ENCODE results near the gene SAPCD2.
"Not testable (repeated sequence)": the region's sequence is repeated elsewhere in the genome, so short reads cannot be mapped to it uniquely, and the experiment has no call there.

The SAPCD2 gene

GRCh38 chr9:137064027-137064879 lies 6.1 kb downstream of the SAPCD2 start:
- peak in 1 of 2 donors; percentile 87 for DNase-seq

- DNase-seq = no peak
Measured at GRCh38 chr9:137063311-137064026, 6.9 kb downstream of the SAPCD2 start.

- not testable (repeated sequence) for DNase-seq
Measured at GRCh38 chr9:137062798-137063197, 7.6 kb downstream of the SAPCD2 start.

- DNase-seq = no peak
Measured at GRCh38 chr9:137062384-137062783, 8.0 kb downstream of the SAPCD2 start.

- no peak for DNase-seq
Measured at GRCh38 chr9:137058521-137059234, 11.7 kb downstream of the SAPCD2 start.

DNA sequence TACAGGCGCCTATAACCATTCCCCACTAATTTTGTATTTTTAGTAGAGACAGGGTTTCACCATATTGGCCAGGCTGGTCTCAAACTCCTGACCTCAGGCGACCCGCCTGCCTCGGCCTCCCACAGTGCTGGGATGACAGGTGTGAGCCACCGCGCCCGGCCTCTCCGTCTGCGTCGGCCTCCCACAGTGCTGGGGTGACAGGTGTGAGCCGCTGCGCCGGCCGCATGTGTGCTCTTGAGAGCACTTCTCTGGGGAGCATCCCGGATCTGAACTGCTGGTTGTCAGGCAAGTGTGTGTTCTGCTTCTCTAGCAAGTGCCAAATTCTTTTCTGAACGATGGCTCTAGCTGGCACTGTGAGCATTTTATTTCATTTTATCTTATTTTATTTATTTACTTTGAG lies 12.8 kb downstream of the SAPCD2 start:
- no peak for DNase-seq

DNA sequence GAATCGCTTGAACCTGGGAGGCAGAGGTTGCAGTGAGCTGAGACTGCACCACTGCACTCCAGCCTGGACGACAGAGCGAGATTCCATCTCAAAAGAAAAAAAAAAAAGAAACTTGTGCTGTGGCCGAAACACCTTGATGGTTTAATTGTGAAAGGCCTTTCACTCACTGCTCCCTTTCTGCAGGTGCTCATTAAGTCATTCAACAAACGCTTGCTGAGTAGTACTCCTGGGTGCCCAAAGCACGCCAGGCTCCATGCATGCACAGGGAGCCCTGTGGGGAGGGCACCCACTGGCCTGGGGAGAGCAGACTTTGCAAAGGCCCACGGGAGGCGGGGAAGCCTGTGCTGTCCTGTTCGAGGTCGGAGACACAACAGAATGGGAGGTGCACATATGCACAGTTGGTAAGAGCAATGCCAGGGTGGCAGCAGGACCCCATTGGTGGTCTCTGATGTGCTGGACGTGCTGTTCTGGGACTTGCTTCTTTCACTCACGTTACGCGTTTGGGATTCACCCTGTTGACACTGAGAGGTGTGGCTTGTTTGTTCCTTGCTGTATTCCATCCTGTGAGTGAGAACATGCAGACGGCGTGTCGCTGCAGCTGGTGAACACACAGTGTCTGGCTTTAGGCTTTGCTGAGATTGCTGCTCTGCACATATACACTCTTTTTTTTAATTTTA lies 13.5 kb downstream of the SAPCD2 start:
- DNase-seq = no peak

DNA sequence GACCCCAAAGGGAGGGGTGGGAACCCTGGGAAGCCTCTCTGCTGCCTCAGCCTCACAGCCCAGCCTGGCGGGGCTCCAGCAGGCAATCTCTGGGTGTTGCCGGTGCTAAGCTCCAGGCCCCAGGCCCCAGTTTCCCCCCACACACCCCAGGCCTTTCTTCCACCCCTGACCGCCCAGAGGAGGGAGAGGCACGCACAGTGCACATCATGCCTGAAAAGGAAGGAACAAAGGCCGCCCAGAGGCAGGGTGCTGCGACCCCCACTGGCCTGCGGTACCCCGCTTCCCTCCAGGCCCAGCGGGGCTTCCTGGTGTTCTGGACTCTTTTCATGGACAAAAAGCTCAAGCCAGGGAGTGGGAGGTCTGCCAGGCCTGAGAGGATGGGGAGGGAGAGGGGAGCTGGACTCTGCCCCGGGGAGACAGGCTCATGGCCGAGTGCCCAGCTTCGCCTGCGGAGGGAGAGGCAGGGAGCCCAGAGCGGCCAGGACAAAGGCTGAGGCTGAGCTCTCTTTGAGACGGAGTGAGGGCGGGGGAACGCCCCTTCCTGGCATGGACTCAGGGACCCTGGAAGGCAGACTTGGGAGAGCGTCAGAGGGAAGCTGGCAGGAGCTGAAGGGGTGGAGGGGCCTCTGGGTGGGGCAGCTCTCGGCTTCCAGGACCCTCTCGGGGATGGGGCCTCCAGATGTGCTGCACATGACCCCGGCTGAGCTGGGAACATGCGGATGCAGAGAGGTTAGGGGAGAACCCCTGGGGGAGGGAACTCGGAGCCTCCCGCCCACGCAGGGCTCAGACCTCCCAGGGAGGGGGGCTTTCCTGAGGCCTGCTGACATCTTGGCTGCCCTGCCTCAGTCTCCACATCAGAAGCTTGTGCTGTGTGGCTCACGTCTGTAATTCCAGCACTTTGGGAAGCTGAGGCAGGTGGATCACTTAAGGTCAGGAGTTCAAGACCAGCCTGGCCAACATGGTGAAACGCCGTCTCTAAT lies 14.7 kb downstream of the SAPCD2 start:
- no peak for DNase-seq

GRCh38 chr9:137054932-137055384 lies 15.4 kb downstream of the SAPCD2 start:
- DNase-seq = no peak

DNA sequence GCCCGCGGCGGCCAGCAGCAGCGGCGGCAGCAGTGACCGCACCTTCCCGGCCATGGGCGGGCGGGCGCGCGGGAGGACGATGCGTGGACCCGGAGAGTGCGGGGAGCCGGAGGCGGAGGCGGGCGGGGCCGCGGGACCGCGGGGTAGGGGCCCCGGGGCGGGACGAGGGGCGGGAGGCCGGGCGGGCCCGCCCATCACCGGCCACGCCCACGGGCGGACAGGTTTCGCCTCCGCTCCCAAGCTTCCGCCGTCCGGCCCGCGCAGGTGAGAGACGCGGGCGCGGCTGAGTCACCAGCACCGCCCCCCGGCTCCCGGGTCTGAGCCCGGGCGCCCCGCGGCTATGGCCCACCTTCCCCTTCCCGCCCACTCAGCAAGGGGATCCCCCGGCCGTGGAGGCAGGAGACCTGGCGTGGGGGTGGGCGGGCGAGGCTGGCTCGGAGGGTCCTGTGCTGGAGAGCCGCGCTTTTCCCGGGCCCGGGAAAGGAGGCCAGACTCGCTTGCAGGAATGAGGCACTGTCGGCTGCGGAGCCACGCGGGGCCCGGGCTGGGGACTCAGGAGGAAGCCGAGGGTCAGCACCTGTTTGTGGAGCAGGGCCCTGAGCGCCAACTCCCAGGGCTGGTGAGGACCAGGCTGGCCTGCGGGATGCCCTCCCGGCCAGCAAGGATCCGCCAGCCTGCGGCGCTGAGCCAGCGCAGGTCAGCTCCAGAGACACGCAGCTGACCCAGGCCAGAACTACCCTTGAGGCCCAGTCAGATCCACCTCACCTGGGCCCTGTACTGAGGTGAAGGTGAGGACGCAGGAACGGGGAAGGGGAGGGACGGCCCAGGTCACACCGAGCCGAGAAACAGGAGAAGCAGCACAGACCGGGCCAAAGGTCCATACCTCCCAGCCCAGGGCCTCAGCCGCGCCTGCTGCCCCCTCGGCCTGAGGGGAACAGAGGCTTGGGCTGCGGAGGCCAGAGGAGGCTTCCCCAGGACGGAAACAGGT lies 16.1 kb downstream of the SAPCD2 start, which contains the start of gene ENTPD2:
TSS of gene ENTPD2 (minus strand) at position 118 of the 988 bp plus-strand sequence. CDS start at position 54, 64 bp downstream.
- no peak for DNase-seq

- DNase-seq = no peak
Measured at GRCh38 chr9:137052998-137053943, 17.1 kb downstream of the SAPCD2 start.

- no peak for DNase-seq
Measured at GRCh38 chr9:137052293-137052692, 18.1 kb downstream of the SAPCD2 start.

- no peak for DNase-seq
Measured at GRCh38 chr9:137051145-137051724, 19.1 kb downstream of the SAPCD2 start.

DNA sequence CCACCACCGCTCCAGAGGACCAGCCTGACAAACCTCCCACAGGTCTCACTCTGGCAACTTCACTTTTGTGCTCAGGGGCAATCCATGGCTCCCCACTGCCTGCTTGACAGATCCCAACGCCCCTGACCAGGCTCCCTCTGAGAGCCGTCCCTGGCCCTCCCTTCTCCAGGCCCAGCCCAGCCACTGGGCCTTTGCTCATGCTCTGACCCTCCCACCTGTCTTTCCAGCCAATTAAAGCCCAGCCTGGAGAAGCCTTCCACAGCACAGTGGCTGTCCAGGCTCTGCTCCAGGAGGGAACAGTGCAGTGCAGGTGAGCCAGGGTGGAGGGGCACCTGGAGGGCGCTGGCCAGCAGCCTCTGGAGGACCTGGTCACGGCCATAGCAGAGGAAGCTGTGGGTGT lies 19.8 kb downstream of the SAPCD2 start:
- DNase-seq = no peak

DNA sequence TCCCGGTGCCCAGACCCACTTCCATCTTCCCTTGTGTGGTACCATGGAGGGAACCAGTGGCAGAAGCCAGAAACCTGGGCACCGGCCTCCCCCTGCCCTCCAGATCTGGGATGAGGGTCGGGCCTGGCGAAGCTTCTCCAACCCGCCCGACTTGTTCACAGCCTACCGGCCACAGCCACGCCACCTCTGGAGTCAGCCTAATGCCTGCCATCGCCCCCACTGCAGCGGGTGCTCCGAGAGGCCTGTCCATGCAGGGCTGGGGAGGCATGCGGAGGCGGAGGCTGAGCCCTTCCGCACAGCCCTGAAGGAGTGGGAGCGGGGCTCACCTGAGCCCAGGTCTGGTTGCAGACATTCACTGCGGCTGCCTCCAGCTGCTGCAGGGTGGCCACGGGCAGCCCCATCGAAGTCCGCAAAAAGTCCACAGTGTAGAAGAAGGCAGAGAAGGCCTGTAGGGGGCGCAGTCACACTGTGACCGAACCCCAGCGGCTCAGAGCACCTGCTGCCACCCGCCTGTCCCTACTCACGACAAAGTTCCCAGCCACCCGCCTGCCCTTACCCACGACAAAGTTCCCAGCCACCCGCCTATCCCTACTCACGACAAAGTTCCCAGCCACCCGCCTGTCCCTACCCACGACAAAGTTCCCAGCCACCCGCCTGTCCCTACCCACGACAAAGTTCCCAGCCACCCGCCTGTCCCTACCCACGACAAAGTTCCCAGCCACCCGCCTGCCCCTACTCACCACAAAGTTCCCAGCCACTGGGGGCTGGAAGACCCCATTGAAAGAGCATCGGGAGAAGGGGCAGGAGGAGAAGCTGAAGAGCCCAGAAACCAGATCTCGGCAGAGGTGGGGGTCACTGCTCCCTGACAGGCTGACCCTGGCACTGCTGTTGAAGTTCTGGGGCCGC lies 20.6 kb downstream of the SAPCD2 start:
- DNase-seq = peak; percentile 26 to 61

DNA sequence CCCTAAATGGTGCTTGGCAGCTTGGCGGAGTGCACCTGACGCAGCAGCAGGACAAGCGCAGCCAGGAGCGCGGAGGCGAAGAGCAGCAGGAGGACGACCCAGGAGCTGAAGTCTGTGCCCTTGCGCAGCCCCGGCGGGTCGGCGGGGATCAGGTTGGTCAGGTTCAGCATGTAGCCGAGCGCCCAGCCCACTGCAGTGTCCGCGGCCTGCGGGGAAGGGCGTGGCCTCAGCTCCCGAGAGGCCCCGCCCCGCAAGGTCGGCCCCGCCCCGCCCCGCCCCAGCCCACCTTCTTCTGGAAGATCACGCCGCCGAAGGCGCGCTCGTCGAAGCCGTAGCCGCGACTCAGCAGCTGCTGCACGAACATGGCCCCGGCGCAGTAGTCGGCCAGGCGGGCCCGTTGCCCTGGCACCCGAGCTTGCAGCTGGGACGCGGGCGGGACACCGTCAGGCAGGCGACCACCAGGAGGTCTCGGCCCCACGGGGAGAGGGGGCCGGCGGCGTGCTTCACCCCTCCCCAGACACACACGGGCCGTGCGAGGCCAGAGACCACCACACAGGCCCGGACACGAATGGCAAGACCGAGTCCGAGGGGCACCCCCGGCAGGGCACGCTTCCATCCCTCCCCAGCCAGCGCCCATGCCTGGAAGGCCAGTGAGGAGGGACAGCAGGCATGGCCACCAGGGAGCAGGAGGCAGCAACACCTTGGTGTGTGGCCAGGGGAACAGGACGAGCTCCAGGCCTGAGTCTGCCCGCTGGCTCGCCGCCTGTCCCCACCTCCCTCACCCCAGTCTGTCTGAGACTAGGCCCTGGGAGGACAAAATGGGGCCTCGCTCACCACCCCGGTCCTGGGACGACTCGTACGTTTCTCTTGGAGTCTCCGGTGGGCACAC lies 21.5 kb downstream of the SAPCD2 start:
- no peak for DNase-seq

Data from inflammatory macrophage treated with lipopolysaccharide for 1 hour (primary cell).